Measurements from ENCODE around the gene PRKRA. TPM values are rescaled to one million over a fixed set of nuclear protein-coding genes. Genes with fewer than 3 reads are reported as not detected.

Gene PRKRA
- total and polyA plus RNA-seq, 2 of the 13 experiments (the other 11 are each of a cell fraction or from before 2014, with no cell fraction given), result 53.1 to 74.7 TPM

DNA sequence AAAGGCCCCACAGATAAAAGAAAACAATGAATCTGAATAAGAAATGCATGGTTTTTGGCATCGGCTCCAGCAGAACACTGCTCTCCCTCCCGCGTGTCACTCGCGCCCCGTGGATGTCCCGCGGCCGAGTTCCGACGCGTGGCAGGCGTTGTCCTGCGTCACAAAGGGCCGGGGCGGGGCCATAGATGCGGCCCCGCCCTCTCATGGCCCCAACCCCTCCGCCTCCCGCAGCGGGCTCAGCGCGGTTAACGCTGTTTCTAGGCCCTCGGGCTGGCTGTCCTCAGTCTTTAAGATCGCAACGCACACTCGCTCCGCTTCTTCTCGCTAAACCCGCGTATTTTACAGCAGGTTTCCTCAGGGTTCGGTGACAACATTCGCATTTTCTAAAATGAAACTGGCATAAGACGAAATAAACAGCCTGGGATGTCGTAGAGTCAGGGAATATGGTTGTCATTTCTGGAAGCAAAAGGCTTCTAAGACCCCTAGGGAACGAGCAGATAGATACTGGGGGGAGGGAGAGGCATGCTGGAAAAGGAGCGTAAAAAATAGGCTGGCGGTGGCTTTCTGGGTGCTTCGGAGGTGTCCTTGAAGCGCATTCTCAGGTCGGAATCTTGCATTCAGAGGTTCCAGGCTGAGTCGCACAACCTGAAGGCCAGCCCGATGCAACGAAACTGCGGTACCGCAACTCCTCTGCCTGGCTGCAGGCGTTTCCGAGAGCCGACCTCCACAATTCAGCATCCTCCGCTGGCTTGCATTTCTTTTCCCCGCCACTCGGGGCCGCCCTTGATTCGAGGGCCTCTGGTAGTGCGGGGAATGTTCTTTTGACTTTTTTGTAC, 27.7 kb upstream of the PRKRA start, which contains the start of gene FKBP7 (continued):
- TF ChIP-seq PREB (CRISPR knock-in tag; IDR thresholded peaks at IDR 0.05), result no peak
- TF ChIP-seq, protein P1, sequence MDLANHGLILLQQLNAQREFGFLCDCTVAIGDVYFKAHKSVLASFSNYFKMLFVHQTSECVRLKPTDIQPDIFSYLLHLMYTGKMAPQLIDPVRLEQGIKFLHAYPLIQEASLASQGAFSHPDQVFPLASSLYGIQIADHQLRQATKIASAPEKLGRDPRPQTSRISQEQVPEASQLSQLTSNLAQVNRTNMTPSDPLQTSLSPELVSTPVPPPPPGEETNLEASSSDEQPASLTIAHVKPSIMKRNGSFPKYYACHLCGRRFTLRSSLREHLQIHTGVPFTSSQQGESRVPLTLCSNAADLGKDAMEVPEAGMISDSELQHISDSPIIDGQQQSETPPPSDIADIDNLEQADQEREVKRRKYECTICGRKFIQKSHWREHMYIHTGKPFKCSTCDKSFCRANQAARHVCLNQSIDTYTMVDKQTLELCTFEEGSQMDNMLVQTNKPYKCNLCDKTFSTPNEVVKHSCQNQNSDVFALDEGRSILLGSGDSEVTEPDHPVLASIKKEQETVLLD (CRISPR knock-in tag; IDR thresholded peaks at IDR 0.05; ENCODE audit: low read depth), result no peak
- peak; percentile 32; the same call in 1 of the 2 replicates for TF ChIP-seq SRY (CRISPR knock-in tag; IDR thresholded peaks at IDR 0.05)
- no peak for TF ChIP-seq SMARCC2 (IDR thresholded peaks at IDR 0.05)
- no peak for TF ChIP-seq GTF2F1 (IDR thresholded peaks at IDR 0.05; ENCODE audit: low read length)
- no peak; the same call in none of the 2 replicates for TF ChIP-seq NCOA2 (CRISPR knock-in tag; IDR thresholded peaks at IDR 0.05)
- peak; percentile 91; the same call in 1 of the 2 replicates for TF ChIP-seq ISX (CRISPR knock-in tag; conservative IDR thresholded peaks at IDR 0.05)
- peak; percentile 44; the same call in 1 of the 2 replicates for TF ChIP-seq SMAD9 (CRISPR knock-in tag; IDR thresholded peaks at IDR 0.05)
- TF ChIP-seq ZNF253 (CRISPR knock-in tag; IDR thresholded peaks at IDR 0.05; ENCODE audit: borderline replicate concordance), result peak; percentile 77; the same call in 1 of the 2 replicates
- peak; percentile 47; the same call in 1 of the 2 replicates for TF ChIP-seq ZNF761 (CRISPR knock-in tag; conservative IDR thresholded peaks at IDR 0.05)
- TF ChIP-seq ZNF101 (CRISPR knock-in tag; IDR thresholded peaks at IDR 0.05; ENCODE audit: borderline replicate concordance, low read depth), result no peak
- TF ChIP-seq ZNF605 (CRISPR knock-in tag; IDR thresholded peaks at IDR 0.05), result peak; percentile 84; the same call in 1 of the 2 replicates
- TF ChIP-seq ZNF503 (CRISPR knock-in tag; IDR thresholded peaks at IDR 0.05), result peak; percentile 55; the same call in 1 of the 2 replicates
- TF ChIP-seq ZNF251 (CRISPR knock-in tag; IDR thresholded peaks at IDR 0.05), result peak; percentile 10; the same call in 1 of the 2 replicates
- TF ChIP-seq ZMYM2 (CRISPR knock-in tag; IDR thresholded peaks at IDR 0.05), result peak; percentile 88
- no peak for TF ChIP-seq MAFG (CRISPR knock-in tag; IDR thresholded peaks at IDR 0.05)
- no peak; the same call in 1 of the 2 replicates for TF ChIP-seq ZSCAN29 (CRISPR knock-in tag; conservative IDR thresholded peaks at IDR 0.05)
- TF ChIP-seq KDM6A (CRISPR knock-in tag; IDR thresholded peaks at IDR 0.05; ENCODE audit: low read depth), result no peak
- no peak for TF ChIP-seq ZNF589 (CRISPR knock-in tag; conservative IDR thresholded peaks at IDR 0.05)
- TF ChIP-seq ZNF639 (CRISPR knock-in tag; conservative IDR thresholded peaks at IDR 0.05), result peak; percentile 41
- TF ChIP-seq, protein P2, sequence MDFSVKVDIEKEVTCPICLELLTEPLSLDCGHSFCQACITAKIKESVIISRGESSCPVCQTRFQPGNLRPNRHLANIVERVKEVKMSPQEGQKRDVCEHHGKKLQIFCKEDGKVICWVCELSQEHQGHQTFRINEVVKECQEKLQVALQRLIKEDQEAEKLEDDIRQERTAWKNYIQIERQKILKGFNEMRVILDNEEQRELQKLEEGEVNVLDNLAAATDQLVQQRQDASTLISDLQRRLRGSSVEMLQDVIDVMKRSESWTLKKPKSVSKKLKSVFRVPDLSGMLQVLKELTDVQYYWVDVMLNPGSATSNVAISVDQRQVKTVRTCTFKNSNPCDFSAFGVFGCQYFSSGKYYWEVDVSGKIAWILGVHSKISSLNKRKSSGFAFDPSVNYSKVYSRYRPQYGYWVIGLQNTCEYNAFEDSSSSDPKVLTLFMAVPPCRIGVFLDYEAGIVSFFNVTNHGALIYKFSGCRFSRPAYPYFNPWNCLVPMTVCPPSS (IDR thresholded peaks at IDR 0.05), result no peak
- TF ChIP-seq EZH2 (conservative IDR thresholded peaks at IDR 0.05; ENCODE audit: low read depth, low read length), result no peak
- 0 out of 2 replicates have a peak, but pooled peaks have one; percentile 19 for TF ChIP-seq NFIC (IDR thresholded peaks at IDR 0.05; ENCODE audit: low read length)
- 0 out of 2 replicates have a peak, but pooled peaks have one; percentile 6 for TF ChIP-seq HHEX (CRISPR knock-in tag; IDR thresholded peaks at IDR 0.05)
